Esophagus (tissue), 2 donors: ENCODE results near the gene THAP3. TPM values are rescaled to one million over a fixed set of nuclear protein-coding genes. Genes with fewer than 3 reads are reported as not detected.
A peak's percentile ranks its signal among the peaks of the same experiment; 100 is the strongest.

ENCODE experiments used
- H3K27ac ChIP-seq, 2 donors: one replicate each; pipeline ENCODE4 v1.5.1; 2013; ENCODE audit warnings: low read depth in 2 of 2, mild to moderate bottlenecking in 2 of 2, inconsistent platforms in 1 of 2, low read length in 1 of 2, moderate library complexity in 1 of 2
- H3K27me3 ChIP-seq, 2 donors: one replicate each; pipeline ENCODE4 v1.6.1; 2013; ENCODE audit warnings: low read length in 2 of 2, control low read depth in 1 of 2, mild to moderate bottlenecking in 1 of 2; ENCODE audit not compliant: insufficient read depth in 2 of 2, control insufficient read depth in 1 of 2
- H3K36me3 ChIP-seq, 2 donors: one replicate each; pipeline ENCODE4 v1.6.1; 2013; ENCODE audit warnings: low read length in 1 of 2; ENCODE audit not compliant: control insufficient read depth in 2 of 2, insufficient read depth in 2 of 2
- H3K4me1 ChIP-seq, 2 donors: one replicate each; pipeline ENCODE4 v1.6.1; 2013; ENCODE audit warnings: low read length in 1 of 2; ENCODE audit not compliant: control insufficient read depth in 2 of 2, insufficient read depth in 2 of 2
- H3K4me3 ChIP-seq, 2 donors: one replicate each; pipeline ENCODE4 v1.5.1; 2013; ENCODE audit warnings: low read length in 2 of 2, mild to moderate bottlenecking in 2 of 2, low read depth in 1 of 2, moderate library complexity in 1 of 2
- H3K9me3 ChIP-seq, 2 donors: one replicate each; pipeline ENCODE4 v1.6.1; 2013; ENCODE audit warnings: mild to moderate bottlenecking in 2 of 2, low read depth in 1 of 2, low read length in 1 of 2, moderate library complexity in 1 of 2; ENCODE audit not compliant: control insufficient read depth in 2 of 2, insufficient read depth in 1 of 2
- WGBS, 2 donors: extraction: QIAGEN DNeasy Blood & Tissue Kit; methylation state at CpG; one replicate each; pipeline ENCODE4 v1.1.7; 2013; 5-methylcytosine and 5-hydroxymethylcytosine counted together
- polyA plus RNA-seq, 2 donors: library from polyadenylated mRNA; stranded (reverse); fragments of 200-250 nt; gene quantifications; one replicate each; pipeline ENCODE4 v1.2.3, GENCODE V29; 2013
- donor health status: healthy with polysubstance abuse.
- donor health status: Bipolar disorder and iron deficiency.

THAP3 gene
- polyA plus RNA-seq, 2 donors = 10.5 to 18.1 TPM

GRCh38 chr1:6591222-6591621 lies 33.4 kb upstream of the THAP3 start:
- Histone ChIP-seq H3K27ac (no peak overlapping the region), H3K36me3 (peaks cover 19 to 71% of the 10 kb centered on the region in 2 donors), H3K27me3 (no peaks in the 10 kb centered on the region), H3K9me3 (peaks cover 0 to 1% of the 10 kb centered on the region in 2 donors), H3K4me1 (peaks cover 13 to 31% of the 10 kb centered on the region in 2 donors), H3K4me3 (no peak overlapping the region)
- 72 to 76% methylated on average over 13 of the region's 13 CpGs for WGBS, 2 donors

DNA sequence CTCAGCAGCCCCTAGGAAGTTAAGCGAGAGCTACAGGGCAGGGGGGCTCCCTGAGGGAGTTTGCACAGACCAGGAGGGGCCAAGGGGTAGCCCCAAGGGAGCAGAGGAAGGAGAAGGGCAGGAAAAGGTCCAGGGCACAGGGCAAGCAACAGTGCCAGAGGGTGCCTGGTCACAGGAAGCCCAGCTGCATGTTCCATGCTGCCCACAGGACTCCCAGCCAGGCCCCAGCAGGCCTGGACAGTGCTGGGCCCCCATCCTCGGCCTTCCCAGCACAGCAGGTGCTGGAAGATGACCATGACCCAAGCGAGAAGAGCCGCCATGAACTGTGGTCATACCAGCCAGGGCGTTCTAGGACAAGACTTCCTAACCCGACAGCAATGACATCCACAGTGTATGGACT lies 33.0 kb upstream of the THAP3 start:
- WGBS, 2 donors = 80 to 87% methylated on average over 6 of the region's 6 CpGs
- Histone ChIP-seq H3K4me3 (no peak overlapping the region), H3K27me3 (no peaks in the 10 kb centered on the region), H3K9me3 (peaks cover 0 to 1% of the 10 kb centered on the region in 2 donors), H3K27ac (no peak overlapping the region), H3K4me1 (peaks cover 12 to 32% of the 10 kb centered on the region in 2 donors), H3K36me3 (peaks cover 19 to 72% of the 10 kb centered on the region in 2 donors)

GRCh38 chr1:6592441-6592840 lies 32.2 kb upstream of the THAP3 start:
- H3K4me1 ChIP-seq = peaks cover 12 to 36% of the 10 kb centered on the region in 2 donors
- no peaks in the 10 kb centered on the region for H3K27me3 ChIP-seq
- no peak overlapping the region for H3K4me3 ChIP-seq
- WGBS, 2 donors = 35 to 41% methylated on average over 5 of the region's 5 CpGs
- H3K9me3 ChIP-seq = peaks cover 0 to 1% of the 10 kb centered on the region in 2 donors
- H3K36me3 ChIP-seq = peaks cover 21 to 78% of the 10 kb centered on the region in 2 donors
- no peak overlapping the region for H3K27ac ChIP-seq

DNA sequence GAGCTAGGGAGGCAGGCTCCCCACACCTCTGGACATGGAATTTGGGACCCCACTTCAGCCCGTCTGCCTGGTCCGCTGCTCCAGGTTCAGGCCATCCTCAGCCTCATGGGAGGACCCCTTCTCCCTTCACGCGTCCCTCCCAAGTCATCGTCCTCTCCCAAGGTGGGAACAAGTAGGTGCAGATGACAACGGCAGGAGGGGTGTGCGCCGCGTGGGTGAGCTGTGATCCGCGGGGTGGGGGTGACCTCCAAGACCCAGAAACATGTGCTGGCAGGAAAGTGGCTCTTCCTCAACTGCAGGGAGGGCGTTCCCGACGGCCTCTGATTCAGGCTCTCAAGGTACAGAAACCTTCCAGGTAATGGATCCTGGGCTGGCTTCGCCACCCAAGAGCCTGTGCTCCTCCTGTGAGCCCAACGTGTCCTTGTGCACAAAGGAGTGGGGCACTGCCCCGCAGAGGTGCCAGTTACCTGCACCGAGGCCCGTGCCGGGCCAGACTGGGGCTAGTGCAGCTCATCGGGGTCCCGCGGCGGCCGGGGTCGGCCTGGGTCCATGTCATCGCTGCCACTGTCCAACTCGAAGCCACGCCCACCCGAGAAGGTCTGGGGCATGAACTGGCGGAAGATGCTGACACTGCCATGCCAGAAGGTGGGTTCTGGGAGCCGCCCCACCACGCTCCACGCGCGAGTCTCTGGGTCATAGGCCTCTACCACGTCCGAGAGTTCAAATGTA lies 31.6 kb upstream of the THAP3 start:
- H3K36me3 ChIP-seq = peaks cover 23 to 82% of the 10 kb centered on the region in 2 donors
- H3K4me1 ChIP-seq = peaks cover 15 to 36% of the 10 kb centered on the region in 2 donors
- H3K27ac ChIP-seq = no peak overlapping the region
- H3K4me3 ChIP-seq = no peak overlapping the region
- H3K9me3 ChIP-seq = peaks cover 0 to 1% of the 10 kb centered on the region in 2 donors
- WGBS, 2 donors = 82 to 88% methylated on average over 38 of the region's 38 CpGs
- H3K27me3 ChIP-seq = no peaks in the 10 kb centered on the region

- Histone ChIP-seq H3K4me1 (peaks cover 8 to 29% of the 10 kb centered on the region in 2 donors), H3K4me3 (no peak overlapping the region), H3K27ac (no peak overlapping the region), H3K9me3 (peaks cover 0 to 1% of the 10 kb centered on the region in 2 donors), H3K36me3 (peaks cover 20 to 78% of the 10 kb centered on the region in 2 donors), H3K27me3 (no peaks in the 10 kb centered on the region)
- 90 to 92% methylated on average over 15 of the region's 15 CpGs for WGBS, 2 donors
These were observed 30.9 kb upstream of the THAP3 start for GRCh38 chr1:6593810-6594209.

GRCh38 chr1:6594977-6595740 lies 29.5 kb upstream of the THAP3 start:
- no peak overlapping the region for H3K4me3 ChIP-seq
- peak overlapping the region in 1 of 2 donors; percentile 40 for H3K27ac ChIP-seq
- WGBS, 2 donors = 83 to 86% methylated on average over 11 of the region's 11 CpGs
- H3K36me3 ChIP-seq = peaks cover 20 to 74% of the 10 kb centered on the region in 2 donors
- no peaks in the 10 kb centered on the region for H3K27me3 ChIP-seq
- H3K9me3 ChIP-seq = peaks cover 0 to 1% of the 10 kb centered on the region in 2 donors
- H3K4me1 ChIP-seq = peaks cover 12 to 33% of the 10 kb centered on the region in 2 donors

DNA sequence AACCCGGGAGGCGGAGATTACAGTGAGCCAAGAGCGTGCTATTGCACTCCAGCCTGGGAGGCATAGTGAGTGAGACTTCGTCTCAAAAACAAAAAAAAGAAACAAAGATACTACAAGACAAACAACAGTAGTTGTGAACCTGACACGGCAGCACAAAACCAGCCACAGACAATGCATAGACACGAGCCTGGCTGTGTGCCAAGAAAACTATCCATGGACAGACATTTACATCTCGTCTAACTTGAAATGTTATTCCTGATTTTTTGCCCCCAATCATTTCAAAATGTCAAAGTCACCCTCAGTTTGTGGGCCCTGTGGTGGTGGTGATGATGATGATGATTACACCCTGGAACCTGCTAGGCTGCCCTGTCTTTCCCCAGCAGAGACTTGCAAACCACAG lies 28.3 kb upstream of the THAP3 start:
- Histone ChIP-seq H3K36me3 (peaks cover 19 to 65% of the 10 kb centered on the region in 2 donors), H3K4me1 (peaks cover 12 to 31% of the 10 kb centered on the region in 2 donors), H3K27ac (peak overlapping the region in 1 of 2 donors; percentile 7)

GRCh38 chr1:6596886-6597776 lies 27.5 kb upstream of the THAP3 start:
- WGBS, 2 donors = 68 to 71% methylated on average over 15 of the region's 15 CpGs

More for the DNA sequence above, 28.3 kb upstream of the THAP3 start:
- H3K4me3 ChIP-seq = peak overlapping the region in 1 of 2 donors; percentile 16
- H3K9me3 ChIP-seq = peaks cover 0 to 1% of the 10 kb centered on the region in 2 donors
- 54 to 56% methylated on average over 7 of the region's 7 CpGs for WGBS, 2 donors
- no peaks in the 10 kb centered on the region for H3K27me3 ChIP-seq

GRCh38 chr1:6597777-6598131 lies 26.9 kb upstream of the THAP3 start:
- H3K36me3 ChIP-seq = peaks cover 17 to 54% of the 10 kb centered on the region in 2 donors
- peaks cover 12 to 28% of the 10 kb centered on the region in 2 donors for H3K4me1 ChIP-seq
- WGBS, 2 donors = 56 to 70% methylated on average over 6 of the region's 6 CpGs
- no peaks in the 10 kb centered on the region for H3K27me3 ChIP-seq
- peaks cover 0 to 1% of the 10 kb centered on the region in 2 donors for H3K9me3 ChIP-seq
- peak overlapping the region in 1 of 2 donors; percentile 5 for H3K4me3 ChIP-seq
- H3K27ac ChIP-seq = peak overlapping the region in 1 of 2 donors; percentile 59

More at GRCh38 chr1:6596886-6597776, 27.5 kb upstream of the THAP3 start:
- Histone ChIP-seq H3K4me1 (peaks cover 12 to 28% of the 10 kb centered on the region in 2 donors), H3K4me3 (peak overlapping the region in 1 of 2 donors; percentile 16), H3K9me3 (peaks cover 0 to 1% of the 10 kb centered on the region in 2 donors), H3K27me3 (no peaks in the 10 kb centered on the region), H3K36me3 (peaks cover 17 to 59% of the 10 kb centered on the region in 2 donors), H3K27ac (peak overlapping the region in 1 of 2 donors; percentile 59)
